ENCODE data around the gene PRDM16. TPM values are rescaled to one million over a fixed set of nuclear protein-coding genes. Genes with fewer than 3 reads are reported as not detected.

Gene PRDM16
- total and polyA plus RNA-seq, 2 of the 13 experiments (the other 11 are each of a cell fraction or from before 2014, with no cell fraction given), result 0.15 to 0.81 TPM

- TF ChIP-seq YEATS2 (CRISPR knock-in tag; IDR thresholded peaks at IDR 0.05; ENCODE audit: borderline replicate concordance) (no peak), NFE2L1 (CRISPR knock-in tag; IDR thresholded peaks at IDR 0.05; ENCODE audit: borderline replicate concordance) (no peak), HNF1A (IDR thresholded peaks at IDR 0.05; ENCODE audit: low read depth) (no peak), HNF1A (CRISPR knock-in tag; IDR thresholded peaks at IDR 0.05; ENCODE audit: borderline replicate concordance) (no peak), ZNF780A (CRISPR knock-in tag; IDR thresholded peaks at IDR 0.05) (no peak)
Measured at GRCh38 chr1:3357526-3358297, 288.7 kb downstream of the PRDM16 start (continued).

GRCh38 chr1:3359351-3359750, 290.3 kb downstream of the PRDM16 start:
- ATAC-seq (no peak), DNase-seq (ENCODE audit: low spot score) (no peak), FAIRE-seq (no peak)
- H3K4me1 ChIP-seq (ENCODE audit: insufficient read depth, low read length), result peaks cover 48% of the 10 kb centered on the region
- H3K9me3 ChIP-seq (ENCODE audit: low read length), result no peaks in the 10 kb centered on the region
- no peaks in the 10 kb centered on the region for H3K36me3 ChIP-seq (replicated peaks in 1 of 2; ENCODE audit: control insufficient read depth in 1 of 2, insufficient read depth in 2 of 2, low read length in 2 of 2)
- in situ Hi-C loops (cut with HindIII; ENCODE audit: extremely low pct_ligation_motif_present, low pct_unique_long_range_greater_than_20kb) (no loop called here), intact Hi-C loops (cut with micrococcal nuclease; ENCODE audit: unreplicated experiment) (no loop called here)
- no peaks in the 10 kb centered on the region for H3K79me2 ChIP-seq (ENCODE audit: insufficient read depth, low read length)
- H3K27me3 ChIP-seq (ENCODE audit: control insufficient read depth in 1 of 2, insufficient read depth in 2 of 2, low read length in 2 of 2), result peaks cover 6 to 15% of the 10 kb centered on the region in 2 experiments; a peak in 3 of 5 replicates
- 67% methylated on average over 10 of the region's 10 CpGs for WGBS (ENCODE audit: low lambda C conversion rate)
- no peak overlapping the region for H3K27ac ChIP-seq (ENCODE audit: extremely low read length, insufficient read depth, low read length)
- TF ChIP-seq ZNF446 (CRISPR knock-in tag; IDR thresholded peaks at IDR 0.05), result no peak
- H3K4me3 ChIP-seq (replicated peaks in 1 of 3; ENCODE audit: insufficient read depth in 1 of 3, low read depth in 2 of 3, low read length in 3 of 3), result no peak overlapping the region
- H3K9ac ChIP-seq (ENCODE audit: insufficient read depth, low read depth, low read length), result no peak overlapping the region
- ChIA-PET CTCF (ENCODE audit: low intra/inter-chr PET ratio, low total read pairs) (no interaction called here), POLR2A (no interaction called here)
- H2AFZ ChIP-seq (ENCODE audit: low read length), result no peak overlapping the region
- no peak overlapping the region for H3K4me2 ChIP-seq (ENCODE audit: low read depth, low read length)
- no TSS peak for BruUV-seq (replicated peaks)
- H4K20me1 ChIP-seq (ENCODE audit: insufficient read depth, low read length), result no peaks in the 10 kb centered on the region
